HG03045 (cell line): ENCODE measurements around the gene NAV2.
"Not testable (repeated sequence)": the region's sequence is repeated elsewhere in the genome, so short reads cannot be mapped to it uniquely, and the experiment has no call there.

ENCODE experiments used
- ATAC-seq: cut with Tn5 transposase; IDR thresholded peaks from one replicate; pipeline ENCODE4 v1.9.1; 2021; ENCODE audit warnings: mild to moderate bottlenecking, moderate library complexity; ENCODE audit not compliant: unreplicated experiment

The NAV2 gene

DNA sequence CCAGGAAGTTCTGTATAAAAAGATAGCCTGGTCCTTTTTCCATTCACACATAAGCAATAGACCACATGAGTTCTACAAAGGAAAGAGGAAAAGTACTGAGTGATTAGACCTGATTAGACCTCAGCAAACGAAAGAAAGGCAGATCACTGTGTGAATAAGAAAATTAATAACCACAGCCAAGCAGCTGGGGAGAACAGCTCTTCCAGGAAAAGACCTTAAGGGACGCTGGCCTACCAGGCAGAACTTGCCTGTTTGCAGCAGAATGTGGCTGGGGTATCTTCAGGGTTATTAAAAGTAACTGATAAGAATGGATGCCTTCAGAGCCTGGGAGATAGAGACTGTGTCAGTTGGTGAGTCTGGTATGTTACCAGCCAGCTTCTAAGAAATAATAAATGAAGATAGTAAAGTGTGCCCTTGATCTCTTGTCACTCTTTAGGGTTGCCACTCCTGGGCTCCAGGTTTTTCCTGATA, 274.7 kb downstream of the NAV2 start:
- no peak for ATAC-seq

DNA sequence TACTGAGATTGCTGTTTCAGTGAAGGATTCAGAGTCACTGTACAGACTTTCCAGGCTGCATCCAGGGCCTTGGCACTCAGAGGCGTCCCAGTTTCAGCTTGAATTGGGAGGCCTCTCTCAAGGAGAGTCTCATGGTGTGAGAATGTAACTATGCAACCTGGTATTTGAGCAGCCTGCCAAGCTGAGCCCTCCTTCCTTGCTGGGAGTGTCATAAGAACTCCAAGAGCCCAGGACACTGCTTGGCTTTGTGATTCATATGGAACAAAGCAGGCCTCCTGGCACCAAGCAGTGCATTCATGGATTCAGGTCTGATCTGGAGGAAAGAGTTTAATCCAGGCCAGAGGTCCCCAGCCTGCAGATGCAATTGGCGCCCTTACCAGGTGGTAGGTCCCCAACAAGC, 276.0 kb downstream of the NAV2 start:
- no peak for ATAC-seq

DNA sequence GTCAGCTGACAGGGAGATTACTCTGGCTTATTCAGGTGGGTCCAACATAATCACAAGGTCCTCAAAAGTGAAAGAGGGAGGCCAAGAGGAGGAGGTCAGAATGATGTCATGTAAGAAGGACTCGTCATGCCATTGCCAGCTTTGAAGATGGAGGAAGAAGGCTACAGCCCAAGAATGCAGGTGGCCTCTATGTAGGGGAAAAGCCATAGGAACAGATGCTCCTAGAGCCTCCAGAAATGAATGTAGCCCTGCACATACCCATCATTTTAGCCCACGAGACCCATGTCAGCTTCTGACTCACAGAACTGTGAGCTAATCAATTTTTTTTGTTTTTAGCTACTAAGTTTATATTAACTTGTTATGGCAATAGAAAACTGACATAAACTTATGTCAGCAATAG, 276.6 kb downstream of the NAV2 start:
- no peak for ATAC-seq

DNA sequence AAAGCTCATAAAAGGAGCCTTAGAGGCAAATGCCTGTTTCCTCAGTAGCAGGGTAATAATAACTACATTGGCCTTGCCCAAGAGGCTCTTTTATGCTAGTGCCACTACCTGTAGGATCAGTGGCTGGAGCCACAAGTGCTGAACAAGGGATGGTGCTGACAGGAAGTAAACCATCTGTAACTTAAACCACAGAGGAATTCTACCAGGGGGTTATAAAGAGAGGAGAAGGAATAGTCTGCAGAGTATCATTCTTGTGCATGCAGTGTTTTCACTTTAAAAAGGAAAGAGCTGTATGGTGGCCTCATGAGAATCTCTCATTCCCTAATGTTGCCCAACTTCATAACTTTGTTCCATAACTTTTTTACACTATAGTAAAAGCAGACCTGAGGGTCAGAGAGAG, 279.5 kb downstream of the NAV2 start:
- ATAC-seq = no peak

DNA sequence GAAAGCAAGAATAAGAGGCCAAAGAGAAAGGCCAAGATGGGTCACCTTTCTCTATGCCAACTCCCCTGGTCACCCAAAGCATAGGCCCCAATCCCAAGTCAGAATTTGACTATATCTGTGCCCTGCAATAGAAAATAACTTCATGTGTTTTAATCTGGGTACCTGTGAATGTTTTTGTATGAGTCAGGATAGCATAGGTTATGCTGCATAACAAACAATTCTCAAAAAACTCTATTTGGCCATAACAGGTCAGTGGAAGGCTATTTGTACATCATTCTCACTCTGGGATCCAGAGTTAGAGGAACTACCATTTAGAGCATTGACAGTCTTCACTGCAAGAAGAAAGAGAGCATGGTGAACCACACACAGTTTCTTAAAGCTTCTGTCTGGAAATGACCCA, 280.4 kb downstream of the NAV2 start:
- ATAC-seq = no peak

DNA sequence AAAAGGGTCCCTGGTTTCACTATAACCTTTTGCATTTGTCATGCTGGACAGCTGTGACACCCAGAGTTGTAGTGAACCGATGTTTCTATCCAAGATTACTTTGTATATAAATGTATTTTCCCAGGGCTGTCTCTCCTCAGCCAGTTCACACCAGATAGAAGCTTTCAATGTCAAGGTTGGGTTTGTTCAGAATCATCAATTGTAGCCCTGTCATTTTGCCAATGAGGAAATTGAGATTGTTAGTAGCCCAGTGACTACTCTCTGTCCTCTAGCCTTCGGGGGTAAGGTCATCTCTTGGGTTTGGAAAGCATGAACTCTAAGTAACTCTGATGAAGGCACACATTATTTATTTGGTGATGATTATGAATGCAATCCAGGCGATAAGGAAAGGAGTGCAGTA, 282.0 kb downstream of the NAV2 start:
- ATAC-seq = no peak

DNA sequence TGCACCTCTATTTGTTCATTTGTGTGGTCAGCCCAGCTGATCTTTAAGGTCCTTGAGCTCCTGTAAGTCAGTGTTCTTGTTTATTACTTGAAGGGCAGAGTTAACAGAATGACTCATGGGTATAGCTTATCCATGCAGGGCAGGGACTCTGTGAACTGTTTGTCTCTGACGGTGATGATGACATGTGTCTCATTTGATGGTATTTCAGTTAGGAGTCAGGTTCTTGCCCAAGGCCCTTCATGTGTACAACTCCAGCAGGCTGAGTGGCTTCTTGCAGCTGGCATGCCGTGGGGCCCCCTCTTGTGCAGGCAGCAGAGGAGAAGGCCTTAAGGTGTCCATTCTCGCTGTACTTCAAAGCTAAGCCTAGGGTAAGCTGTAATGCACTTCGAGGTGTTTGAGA, 282.5 kb downstream of the NAV2 start:
- no peak for ATAC-seq

DNA sequence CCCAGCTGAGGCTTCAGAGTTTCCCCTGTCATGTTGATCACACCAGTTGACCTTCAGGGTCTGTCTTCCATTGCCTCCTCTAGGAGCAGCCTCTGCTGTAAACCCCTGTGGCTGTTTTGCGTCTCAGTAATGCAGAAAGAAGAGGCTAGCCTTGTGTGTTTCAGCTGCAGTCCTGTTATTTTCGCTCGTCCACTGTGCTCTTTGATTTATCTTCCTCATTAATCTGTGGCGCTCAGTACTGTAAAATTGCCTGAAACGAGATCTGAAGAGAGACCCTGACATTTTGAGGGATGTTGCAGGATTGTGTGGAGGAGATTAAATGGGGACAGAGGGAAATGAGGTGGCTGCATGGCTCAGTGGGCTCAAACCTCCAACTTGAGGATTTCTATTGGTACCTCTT, 283.9 kb downstream of the NAV2 start:
- ATAC-seq = no peak

DNA sequence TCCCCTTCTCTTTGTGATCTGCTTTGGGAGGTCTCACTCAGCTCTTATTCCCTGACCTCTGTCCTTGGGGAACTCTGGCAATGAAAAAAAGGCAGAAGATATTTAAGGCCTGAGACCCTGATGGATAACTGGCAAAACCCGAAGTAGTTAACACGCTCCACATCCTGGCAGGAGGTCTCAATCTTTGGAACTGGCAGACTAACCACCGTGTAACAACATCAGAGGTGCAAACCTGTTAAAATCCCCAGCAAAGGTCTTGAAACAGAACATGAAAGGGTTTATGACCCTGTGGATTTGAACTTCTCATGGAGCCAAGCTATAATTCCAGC, 287.3 kb downstream of the NAV2 start:
- no peak for ATAC-seq

DNA sequence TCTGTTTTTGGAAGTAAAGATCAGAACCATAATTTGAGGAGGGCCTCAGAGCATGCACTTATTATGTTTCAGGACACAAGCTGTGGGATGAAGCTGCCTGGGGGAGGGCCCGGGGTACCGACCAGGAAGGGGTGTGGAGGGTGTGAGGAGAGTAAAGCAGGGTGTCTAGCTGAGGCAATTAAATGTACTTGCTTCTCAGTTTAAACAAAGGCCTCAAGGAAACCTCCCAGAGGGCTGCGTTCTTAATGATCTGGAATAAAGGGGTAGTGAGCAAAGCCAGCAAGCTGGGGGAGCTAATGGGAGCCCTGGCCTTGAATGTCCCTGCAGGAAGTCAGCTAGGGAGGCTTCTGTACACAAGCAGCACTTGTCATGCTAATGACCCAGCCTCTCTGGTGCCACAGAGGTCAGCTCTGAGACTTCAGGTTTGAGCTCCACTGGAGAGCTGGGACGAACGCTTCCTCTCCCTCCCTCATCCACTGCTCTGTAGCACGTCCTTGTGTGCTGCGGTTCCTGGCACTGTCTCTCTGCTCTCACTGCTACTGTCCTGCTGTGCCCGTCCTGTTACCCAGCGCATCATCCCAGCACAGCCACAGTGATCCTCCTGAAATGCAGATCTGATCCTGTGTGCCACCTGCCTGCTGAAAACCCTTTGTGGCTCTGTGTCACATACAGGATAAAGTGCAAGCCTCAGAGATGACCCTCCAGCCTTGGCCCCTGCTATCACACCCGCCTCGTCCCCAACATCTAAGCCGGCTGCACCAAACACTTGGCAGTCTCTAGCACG, 287.9 kb downstream of the NAV2 start:
- no peak for ATAC-seq

DNA sequence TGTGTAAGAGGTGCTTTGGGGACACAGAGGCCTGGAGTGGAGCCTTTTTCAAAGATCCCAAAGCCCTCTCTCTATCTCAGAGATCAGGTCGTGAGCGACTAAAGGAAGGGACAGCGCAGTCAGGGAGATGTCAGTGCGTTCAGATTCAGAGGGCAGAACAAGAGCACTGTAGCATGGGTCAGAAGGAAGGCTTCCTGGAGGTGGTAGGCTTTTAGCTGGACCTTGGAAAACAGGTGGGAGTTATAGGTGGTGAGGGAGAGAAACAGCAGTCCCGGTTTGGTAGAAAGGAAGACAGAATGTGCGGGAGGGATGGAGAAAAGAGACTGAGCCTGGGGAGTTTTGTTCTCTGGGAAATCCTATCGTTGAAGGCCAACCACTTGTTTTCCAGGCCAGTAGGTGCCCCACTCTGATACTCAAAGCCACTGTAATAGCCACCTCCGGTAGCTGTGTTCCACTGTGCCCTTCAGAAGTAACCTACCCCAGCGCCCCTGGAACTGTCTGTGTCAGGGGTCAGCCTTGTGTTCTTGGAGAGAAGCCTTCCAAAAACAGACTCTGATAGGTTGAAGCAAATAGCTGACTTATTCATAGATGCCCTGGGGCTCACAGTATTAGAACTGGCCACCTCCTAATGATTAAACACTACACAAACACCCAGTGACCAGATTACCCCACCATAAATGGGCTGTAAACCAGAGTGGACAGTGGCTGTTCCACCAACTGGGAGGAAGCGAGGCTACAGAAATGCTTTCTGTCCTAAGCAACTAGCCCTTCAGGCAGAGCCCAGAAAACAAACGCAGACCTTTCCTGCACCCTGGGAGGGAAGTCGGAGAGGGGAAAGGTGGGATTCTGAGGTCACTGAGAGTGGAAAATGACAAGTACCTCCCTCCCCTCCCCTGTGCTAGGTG, 289.9 kb downstream of the NAV2 start:
- ATAC-seq = no peak

DNA sequence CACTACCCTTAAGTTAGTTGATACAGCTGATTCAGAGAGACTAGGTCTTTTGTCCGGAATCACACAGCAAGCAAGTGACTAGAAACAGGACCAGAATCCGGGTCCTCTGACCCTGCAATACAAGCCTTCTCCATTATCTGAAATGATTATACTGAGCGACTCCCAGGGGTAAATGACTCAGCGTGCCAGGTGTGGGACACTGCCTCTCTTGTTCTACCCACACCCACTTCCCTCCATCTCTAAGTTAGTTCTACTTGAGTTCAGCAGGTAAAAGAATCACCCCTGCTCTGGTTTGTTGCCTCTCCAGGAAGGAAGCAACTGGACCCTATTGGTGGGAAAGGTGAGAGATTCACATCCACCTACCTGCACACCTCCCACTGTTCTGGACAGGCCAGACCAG, 290.7 kb downstream of the NAV2 start:
- ATAC-seq = no peak

DNA sequence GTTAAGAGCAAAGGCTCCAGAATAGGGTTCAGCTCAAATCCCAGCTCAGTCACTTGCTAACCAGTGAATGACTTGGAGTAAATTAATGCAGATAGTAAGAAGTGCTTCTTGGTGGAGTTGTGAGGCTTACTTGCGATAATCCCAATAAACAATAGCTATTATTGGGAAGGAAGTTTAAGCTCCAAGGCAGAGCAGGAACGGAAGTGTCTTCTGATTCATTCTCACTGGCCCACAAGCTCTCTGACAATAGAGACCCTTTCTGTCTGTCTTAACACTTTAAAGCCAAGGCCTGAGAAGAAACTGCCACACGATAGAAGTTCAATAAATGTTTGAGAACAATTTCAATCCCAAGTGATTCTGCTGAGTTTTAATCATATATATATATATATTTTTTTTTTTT, 292.2 kb downstream of the NAV2 start:
- ATAC-seq = no peak

DNA sequence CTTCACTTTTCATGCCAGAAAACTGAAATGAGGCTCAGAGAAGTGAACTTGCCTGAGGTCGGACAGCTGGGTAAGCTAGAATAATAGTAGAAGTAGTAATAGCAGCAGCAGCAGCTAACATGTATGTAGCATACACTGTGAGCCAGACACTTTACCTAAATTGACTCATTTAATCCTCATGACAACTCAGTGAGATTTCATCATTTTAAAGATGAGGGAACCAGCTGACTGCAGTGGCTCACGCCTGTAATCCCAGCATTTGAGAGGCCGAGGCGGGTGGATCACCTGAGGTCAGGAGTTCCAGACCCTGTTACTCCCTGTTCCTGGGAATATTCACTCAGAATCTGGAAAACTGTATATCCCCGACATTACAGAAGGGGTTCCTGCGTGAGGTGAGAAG, 293.1 kb downstream of the NAV2 start:
- ATAC-seq = no peak

DNA sequence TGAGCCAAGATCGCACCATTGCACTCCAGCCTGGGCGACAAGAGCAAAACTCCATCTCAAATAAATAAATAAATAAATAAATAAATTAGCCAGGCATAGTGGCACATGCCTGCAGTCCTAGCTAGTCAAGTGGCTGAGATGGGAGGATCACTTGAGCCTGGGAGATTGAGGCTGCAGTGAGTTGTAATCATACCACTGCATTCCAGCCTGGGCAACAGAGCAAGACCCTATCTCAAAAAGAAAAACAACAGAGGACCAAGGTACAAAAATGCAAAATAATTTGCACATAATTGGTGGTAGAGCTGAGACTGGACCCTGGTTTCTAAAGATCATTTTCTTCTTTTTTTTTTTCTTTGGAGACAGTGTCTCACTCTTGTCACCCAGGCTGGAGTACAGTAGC, 294.0 kb downstream of the NAV2 start:
- not testable (repeated sequence) for ATAC-seq

DNA sequence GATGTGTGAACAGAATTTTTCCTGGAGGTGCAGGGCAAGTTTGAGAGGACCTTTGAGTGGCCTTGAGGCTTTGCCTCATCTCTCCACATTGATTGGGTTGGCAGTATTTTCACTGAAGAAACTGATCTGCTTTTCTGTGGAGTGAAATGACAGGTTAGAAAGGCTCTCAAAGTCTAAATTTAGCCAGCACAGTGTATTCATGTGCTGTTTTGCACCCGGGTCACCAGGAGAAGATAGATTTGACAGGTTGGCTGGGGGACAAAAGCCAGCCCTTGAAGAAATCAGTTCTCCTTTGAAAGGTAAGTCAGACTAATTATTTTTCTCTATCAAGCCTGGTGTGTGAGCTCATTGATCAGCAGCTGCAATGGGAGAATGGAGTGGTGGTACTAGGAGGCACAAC, 294.7 kb downstream of the NAV2 start:
- ATAC-seq = no peak

DNA sequence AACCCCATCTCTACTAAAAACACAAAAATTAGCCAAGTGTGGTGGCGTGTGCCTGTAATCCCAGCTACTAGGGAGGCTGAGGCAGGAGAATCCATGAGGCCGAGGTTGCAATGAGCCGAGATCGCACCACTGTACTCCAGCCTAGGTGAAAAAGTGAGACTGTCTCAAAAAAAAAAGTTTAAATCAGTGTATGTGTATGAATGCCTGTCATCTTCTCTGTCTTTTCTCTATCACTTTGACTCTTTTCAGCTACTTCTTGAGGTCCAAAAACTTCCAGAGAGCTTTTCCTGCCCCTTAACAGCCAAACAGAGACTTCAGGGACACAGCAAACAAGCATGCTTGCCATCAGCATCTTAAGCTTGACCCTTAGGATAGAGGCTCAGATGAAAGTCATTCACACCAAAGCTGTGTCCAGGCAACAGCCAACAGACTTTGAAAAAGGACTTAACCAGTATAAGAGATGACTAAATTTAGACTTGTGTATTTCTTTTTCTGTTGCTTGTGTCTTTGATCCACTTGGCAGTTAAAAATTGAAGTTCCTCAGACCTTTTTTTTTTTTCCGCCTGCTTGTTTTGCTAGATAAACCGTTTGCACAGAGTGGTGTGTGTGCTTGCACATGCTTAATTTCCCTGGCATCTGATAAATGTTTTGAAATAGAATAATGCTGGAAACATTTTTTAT, 295.7 kb downstream of the NAV2 start:
- no peak for ATAC-seq

DNA sequence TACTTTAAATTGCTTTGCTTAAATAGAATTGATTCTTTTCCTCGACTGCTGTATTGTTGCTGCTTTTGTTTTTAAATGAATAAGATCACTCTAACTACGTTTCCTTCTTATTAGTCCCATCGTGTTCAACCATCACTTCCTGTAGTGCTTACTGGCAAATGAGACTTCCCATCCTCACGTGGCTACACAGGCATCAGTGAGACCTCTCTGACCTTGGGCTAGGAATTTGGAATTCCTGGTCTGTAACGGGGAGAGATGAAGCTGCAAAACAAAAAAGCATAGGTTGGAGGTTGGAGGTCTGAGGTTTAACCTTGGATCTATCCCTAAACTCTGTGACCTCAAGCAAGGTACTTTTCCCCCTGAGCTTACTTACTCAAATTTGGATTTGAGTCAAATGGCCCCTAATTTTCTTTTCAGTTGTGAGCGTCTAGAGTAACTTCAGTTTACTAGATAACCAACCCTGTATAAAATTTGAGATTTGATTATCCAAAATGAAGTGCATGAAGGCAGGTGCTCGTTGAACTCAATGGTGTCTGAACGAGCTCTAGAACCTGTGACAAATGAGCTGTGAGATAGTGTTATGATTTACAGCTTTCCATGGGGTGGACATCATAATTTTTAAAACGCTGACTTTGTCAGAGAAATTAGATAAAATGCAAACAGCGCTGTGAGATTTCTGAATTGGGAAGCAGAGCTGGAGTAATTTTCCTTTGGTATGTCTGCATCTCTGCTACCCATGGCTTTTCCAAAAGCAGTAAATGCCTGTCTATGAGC, 296.4 kb downstream of the NAV2 start:
- no peak for ATAC-seq

DNA sequence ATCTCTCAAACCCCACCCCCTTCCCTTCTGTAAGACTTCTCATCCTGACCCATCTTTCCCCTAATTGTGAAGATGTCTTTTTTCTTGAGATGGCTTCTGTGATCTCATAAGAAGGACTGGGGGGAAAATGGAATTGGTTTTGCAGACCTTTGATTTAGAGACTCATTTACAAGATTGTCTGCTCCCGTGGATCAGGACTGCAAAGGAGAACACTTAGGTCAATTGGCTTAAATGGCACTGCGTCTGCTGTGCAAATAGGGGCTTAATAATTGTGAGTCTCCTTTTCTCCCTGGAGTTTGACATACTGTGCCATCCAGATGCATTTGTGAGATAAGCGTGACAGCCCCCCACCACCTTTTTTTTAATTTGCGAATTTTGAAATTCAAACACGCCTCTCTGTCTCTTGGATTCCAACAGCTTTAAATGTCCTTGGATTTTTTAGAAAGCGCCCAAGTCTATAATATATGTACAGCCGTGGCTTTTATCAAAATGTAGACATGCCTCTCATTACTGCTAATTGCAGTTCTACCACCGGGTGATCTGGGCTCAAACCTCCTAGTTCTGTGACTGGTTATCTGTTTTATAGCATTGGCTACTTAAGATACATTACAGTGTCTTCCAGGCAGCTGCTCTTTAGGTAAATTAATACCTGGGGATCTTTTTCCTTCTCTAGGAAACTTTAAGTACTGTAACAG, 297.7 kb downstream of the NAV2 start:
- ATAC-seq = no peak

DNA sequence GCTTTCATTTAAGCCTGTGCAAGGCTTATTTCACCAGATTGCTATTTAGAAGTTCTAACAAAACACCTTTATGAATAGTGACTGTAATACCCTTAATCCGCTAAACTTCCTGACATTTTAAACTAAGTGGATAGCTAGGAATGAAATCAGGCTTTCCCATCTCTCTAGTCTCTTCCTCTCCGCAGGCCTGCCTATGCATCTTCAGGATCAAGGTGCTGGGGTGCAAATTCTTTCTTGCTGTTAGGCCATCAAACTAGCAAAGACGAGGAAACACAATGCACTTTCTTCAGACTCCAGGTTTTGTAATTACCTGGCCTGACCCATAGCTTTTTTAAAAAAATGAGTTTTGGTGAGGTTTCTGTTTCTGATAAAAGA, 298.2 kb downstream of the NAV2 start:
- ATAC-seq = no peak
